ENCODE measurements around the gene TMEM125.

TMEM125 gene

DNA sequence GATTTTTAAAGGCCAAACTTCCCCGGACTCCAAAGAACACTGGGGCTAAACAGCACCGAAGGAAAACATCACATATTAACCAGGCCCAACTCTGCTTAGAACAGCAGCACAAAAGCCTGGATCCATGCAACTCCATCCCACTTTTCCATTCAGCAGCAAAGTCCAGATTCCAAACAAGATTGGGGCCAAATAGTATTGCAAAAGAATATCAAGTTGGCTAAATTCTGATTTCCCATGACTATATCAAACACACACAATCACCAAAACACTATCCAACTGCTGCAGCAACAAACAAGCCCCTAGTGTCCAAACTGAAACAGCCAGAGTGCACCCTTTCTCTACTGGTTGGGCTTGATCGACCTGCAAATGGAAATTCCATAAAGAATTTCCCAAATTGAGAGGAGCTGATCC is 19.4 kb upstream of the TMEM125 start:
- no peaks in the 10 kb centered on the region for H3K36me3 ChIP-seq (ENCODE audit: control insufficient read depth, low read depth, low read length)
- no peak overlapping the region for H3K9ac ChIP-seq (ENCODE audit: low read length)

DNA sequence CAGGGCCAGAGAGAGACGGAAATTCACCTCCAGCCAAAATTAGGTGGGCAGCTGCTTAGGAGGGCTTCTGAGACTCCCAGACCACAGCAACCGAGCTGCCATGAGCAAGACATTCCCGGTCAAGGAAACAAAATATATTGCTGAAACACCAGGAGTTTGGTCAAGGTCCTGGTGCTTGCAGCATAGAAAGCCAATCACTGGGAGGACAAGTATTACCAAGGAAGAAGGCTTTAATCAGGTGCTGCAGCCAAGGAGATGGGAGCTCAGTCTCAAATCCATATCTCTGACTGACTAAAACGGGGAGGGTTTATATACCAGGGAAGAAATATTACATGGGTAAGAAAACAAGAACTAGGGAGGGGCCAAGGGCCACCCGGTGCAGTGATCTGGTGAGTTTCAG is 18.8 kb upstream of the TMEM125 start:
- Histone ChIP-seq H3K27ac (ENCODE audit: low read length) (no peak overlapping the region), H3K9me3 (ENCODE audit: control insufficient read depth, low read depth, low read length) (peaks cover 13% of the 10 kb centered on the region), H3K4me1 (ENCODE audit: control insufficient read depth, low read depth, low read length) (no peaks in the 10 kb centered on the region), H3K27me3 (ENCODE audit: control insufficient read depth, insufficient read depth, low read length) (no peaks in the 10 kb centered on the region), H3K36me3 (ENCODE audit: control insufficient read depth, low read depth, low read length) (no peaks in the 10 kb centered on the region), H3K9ac (ENCODE audit: low read length) (no peak overlapping the region), H3K4me3 (ENCODE audit: low read length) (no peak overlapping the region)

More for the DNA sequence above, 19.4 kb upstream of the TMEM125 start:
- no peaks in the 10 kb centered on the region for H3K4me1 ChIP-seq (ENCODE audit: control insufficient read depth, low read depth, low read length)
- H3K27me3 ChIP-seq (ENCODE audit: control insufficient read depth, insufficient read depth, low read length) = no peaks in the 10 kb centered on the region
- peaks cover 18% of the 10 kb centered on the region for H3K9me3 ChIP-seq (ENCODE audit: control insufficient read depth, low read depth, low read length)
- no peak overlapping the region for H3K27ac ChIP-seq (ENCODE audit: low read length)
- H3K4me3 ChIP-seq (ENCODE audit: low read length) = no peak overlapping the region

DNA sequence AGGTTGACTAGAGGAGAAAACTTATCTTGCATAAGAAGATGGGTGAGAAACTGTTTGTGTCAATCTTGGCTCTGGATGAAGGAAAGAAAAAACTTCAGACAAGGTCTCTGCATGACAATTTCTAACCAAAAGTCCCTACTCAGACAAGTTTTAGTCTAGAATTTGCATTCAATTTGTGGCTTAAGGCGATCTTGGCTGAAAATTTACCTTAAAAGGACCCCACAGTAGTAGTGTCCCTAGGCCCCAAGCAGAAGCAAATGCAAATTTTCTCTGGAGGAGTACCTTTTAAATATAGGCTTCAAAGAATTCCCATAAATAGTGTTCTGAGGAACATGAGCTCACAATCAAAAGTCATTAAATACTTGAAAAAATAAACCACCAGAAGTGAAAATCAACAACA is 17.6 kb upstream of the TMEM125 start:
- no peak overlapping the region for H3K27ac ChIP-seq (ENCODE audit: low read length)
- peaks cover 2% of the 10 kb centered on the region for H3K9me3 ChIP-seq (ENCODE audit: control insufficient read depth, low read depth, low read length)
- no peak overlapping the region for H3K4me3 ChIP-seq (ENCODE audit: low read length)
- H3K9ac ChIP-seq (ENCODE audit: low read length) = no peak overlapping the region
- H3K36me3 ChIP-seq (ENCODE audit: control insufficient read depth, low read depth, low read length) = no peaks in the 10 kb centered on the region
- H3K27me3 ChIP-seq (ENCODE audit: control insufficient read depth, insufficient read depth, low read length) = no peaks in the 10 kb centered on the region
- no peaks in the 10 kb centered on the region for H3K4me1 ChIP-seq (ENCODE audit: control insufficient read depth, low read depth, low read length)

DNA sequence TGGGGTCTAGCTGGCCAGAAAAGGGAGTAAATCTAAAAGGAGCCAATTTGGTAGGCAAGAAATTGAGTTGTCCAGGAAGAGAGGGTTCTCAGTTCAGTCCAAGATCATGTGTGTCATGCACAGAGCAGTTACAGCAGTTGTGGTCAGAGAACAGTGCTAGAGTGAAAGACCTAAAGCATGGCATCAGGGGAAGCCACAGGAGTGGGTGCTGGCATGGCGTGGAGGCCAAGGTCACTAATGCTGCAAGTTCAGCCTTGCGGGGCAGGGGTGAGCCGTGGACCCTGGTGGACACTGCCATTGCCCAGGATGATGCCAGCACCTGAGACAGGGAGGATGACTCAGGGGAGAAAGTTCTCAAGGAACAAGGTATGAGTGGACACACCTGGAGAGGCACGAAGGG is 16.6 kb upstream of the TMEM125 start:
- H3K27me3 ChIP-seq (ENCODE audit: control insufficient read depth, insufficient read depth, low read length) = no peaks in the 10 kb centered on the region
- no peaks in the 10 kb centered on the region for H3K4me1 ChIP-seq (ENCODE audit: control insufficient read depth, low read depth, low read length)
- H3K9me3 ChIP-seq (ENCODE audit: control insufficient read depth, low read depth, low read length) = no peaks in the 10 kb centered on the region
- no peak overlapping the region for H3K4me3 ChIP-seq (ENCODE audit: low read length)
- H3K27ac ChIP-seq (ENCODE audit: low read length) = no peak overlapping the region
- no peaks in the 10 kb centered on the region for H3K36me3 ChIP-seq (ENCODE audit: control insufficient read depth, low read depth, low read length)
- H3K9ac ChIP-seq (ENCODE audit: low read length) = no peak overlapping the region

DNA sequence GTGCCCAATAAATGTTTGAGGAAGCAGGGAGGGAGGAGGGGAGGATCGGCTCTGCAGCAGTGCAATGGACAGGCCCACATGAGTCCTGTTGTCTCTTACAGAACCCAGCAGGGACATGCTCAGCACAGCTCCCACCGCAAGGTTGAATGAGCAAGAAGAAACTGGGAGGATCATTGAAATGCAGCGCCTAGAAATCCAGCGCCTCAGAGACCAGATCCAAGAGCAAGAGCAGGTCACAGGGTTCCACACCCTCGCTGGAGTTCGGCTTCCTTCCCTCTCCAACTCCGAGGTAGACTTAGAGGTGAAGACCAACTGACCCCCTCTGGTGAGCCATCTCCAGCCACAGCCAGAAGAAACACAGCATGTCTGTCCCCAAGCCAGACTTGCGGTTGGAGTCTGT is 15.9 kb upstream of the TMEM125 start:
- Histone ChIP-seq H3K9ac (ENCODE audit: low read length) (no peak overlapping the region), H3K4me3 (ENCODE audit: low read length) (no peak overlapping the region), H3K27ac (ENCODE audit: low read length) (no peak overlapping the region), H3K9me3 (ENCODE audit: control insufficient read depth, low read depth, low read length) (no peaks in the 10 kb centered on the region), H3K27me3 (ENCODE audit: control insufficient read depth, insufficient read depth, low read length) (no peaks in the 10 kb centered on the region), H3K36me3 (ENCODE audit: control insufficient read depth, low read depth, low read length) (no peaks in the 10 kb centered on the region), H3K4me1 (ENCODE audit: control insufficient read depth, low read depth, low read length) (no peaks in the 10 kb centered on the region)

DNA sequence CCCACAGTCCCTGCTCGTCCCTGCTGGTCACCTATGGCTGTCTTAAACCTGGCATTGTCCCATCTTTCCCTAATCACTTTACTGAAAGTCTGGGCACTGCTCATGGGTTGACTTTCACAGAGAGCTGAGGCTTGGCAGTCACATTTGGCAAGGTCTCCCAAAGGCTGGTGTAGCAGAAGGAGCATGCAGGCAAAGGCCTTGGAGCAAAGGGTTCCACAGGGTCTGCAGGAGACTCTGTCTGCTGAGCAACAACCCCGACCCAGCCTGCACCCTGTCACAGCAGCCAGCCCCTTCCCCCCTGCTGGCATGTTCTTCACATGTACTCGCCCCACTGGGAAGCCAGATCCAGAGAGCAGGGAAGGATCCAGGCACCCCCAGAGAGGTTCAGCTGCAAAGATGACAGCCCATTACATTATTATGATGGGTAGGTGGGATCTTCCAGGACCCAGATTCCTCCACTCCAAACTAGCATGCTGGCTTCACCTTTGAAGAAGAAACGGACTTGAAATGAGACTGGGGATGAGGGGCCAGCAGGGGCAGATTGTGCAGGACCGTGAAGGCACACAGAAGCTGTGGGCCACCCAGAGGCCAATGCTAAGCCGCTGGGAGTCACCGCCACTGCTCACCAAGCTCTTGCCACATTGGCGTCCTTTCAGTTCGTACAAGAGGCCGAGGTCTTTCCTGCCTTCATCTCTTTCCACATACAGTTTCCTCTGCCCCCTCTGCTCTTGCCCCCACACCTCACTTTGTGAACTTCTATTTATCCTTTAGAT is 14.2 kb upstream of the TMEM125 start:
- no peaks in the 10 kb centered on the region for H3K9me3 ChIP-seq (ENCODE audit: control insufficient read depth, low read depth, low read length)
- no peaks in the 10 kb centered on the region for H3K4me1 ChIP-seq (ENCODE audit: control insufficient read depth, low read depth, low read length)
- H3K36me3 ChIP-seq (ENCODE audit: control insufficient read depth, low read depth, low read length) = no peaks in the 10 kb centered on the region
- no peak overlapping the region for H3K4me3 ChIP-seq (ENCODE audit: low read length)
- H3K9ac ChIP-seq (ENCODE audit: low read length) = no peak overlapping the region
- H3K27ac ChIP-seq (ENCODE audit: low read length) = no peak overlapping the region
- no peaks in the 10 kb centered on the region for H3K27me3 ChIP-seq (ENCODE audit: control insufficient read depth, insufficient read depth, low read length)

DNA sequence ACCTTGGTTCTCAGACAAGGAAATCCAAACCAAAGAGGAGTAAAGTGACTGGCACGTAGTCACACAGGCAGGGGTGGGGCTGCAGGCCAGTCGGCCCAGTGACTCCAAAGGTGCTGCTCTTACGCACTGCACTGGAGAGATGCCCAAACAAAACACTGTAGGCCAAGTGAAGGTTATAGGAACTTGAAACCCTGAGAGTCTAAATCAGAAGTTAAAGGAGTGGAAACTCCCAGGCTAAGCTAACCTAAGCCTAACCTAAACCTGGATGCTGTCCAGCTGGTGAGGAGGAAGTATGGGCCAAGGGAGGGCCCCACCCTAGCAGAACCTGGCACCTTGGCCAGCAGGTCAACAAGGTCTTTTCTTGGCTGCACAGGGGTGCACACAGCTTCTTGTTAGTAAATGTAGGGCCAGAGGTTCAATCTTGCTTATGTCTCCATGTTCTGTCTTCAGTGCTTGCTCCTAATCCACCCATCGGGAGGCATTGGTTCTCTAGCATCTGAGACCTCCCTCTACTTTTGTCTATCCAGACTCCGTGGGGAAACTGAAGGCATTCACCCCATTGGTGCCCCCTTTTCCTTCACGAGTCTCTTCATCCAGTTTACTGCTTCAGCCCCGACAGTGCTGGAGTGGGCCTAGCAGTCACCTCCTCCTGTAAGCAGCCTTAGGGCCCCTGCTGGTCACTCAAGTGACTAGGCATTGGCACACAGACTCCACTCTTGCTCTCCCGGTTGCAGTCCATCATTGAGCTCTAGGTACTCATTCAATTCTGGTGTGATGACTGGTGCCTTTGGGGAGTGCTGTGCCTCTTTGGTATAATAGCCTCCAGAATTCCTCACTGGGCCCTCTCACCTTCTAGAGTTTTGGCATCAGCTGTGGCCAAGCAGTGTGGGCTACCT is 12.9 kb upstream of the TMEM125 start:
- no peaks in the 10 kb centered on the region for H3K27me3 ChIP-seq (ENCODE audit: control insufficient read depth, insufficient read depth, low read length)
- no peak overlapping the region for H3K9ac ChIP-seq (ENCODE audit: low read length)
- H3K4me3 ChIP-seq (ENCODE audit: low read length) = no peak overlapping the region
- no peaks in the 10 kb centered on the region for H3K4me1 ChIP-seq (ENCODE audit: control insufficient read depth, low read depth, low read length)
- H3K36me3 ChIP-seq (ENCODE audit: control insufficient read depth, low read depth, low read length) = no peaks in the 10 kb centered on the region
- H3K9me3 ChIP-seq (ENCODE audit: control insufficient read depth, low read depth, low read length) = peaks cover 6% of the 10 kb centered on the region
- no peak overlapping the region for H3K27ac ChIP-seq (ENCODE audit: low read length)

DNA sequence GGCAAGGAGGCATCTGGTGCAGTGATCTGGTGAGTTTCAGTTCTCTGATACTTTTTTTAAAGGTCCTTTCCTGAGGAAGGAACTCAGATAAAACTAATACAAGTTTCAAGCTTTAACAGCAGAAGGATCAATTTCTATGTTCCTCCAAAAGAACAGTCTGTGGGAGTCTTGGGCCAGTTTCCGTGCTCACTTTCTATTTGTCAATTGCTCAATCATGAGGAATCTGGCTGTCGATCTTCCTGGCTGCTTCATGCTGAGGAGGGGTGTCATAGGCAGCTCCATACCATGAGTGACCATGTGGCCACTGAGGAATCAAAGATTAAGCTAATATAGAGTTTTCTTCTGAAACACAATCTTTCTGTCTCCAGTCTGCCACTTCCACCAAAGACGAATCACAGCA is 11.4 kb upstream of the TMEM125 start:
- Histone ChIP-seq H3K4me3 (ENCODE audit: low read length) (no peak overlapping the region), H3K36me3 (ENCODE audit: control insufficient read depth, low read depth, low read length) (no peaks in the 10 kb centered on the region), H3K9ac (ENCODE audit: low read length) (no peak overlapping the region), H3K9me3 (ENCODE audit: control insufficient read depth, low read depth, low read length) (peaks cover 16% of the 10 kb centered on the region), H3K4me1 (ENCODE audit: control insufficient read depth, low read depth, low read length) (no peaks in the 10 kb centered on the region), H3K27ac (ENCODE audit: low read length) (no peak overlapping the region), H3K27me3 (ENCODE audit: control insufficient read depth, insufficient read depth, low read length) (no peaks in the 10 kb centered on the region)

DNA sequence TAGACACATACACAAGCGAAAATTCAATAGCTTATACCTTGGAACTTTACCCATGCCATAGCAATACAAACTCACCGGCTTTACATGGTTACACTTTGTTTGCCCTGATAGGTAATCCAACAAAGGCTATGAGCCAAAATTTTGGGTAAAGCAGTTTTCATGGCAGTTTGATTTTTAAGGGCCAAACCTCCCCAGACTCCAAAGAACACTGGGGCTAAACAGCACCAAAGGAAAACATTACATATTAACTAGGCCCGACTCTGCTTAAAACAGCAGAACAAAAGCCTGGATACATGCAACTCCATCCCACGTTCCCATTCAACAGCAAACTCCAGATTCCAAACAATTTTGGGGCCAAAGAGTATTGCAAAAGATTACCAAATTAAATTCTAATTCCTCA is 4.4 kb upstream of the TMEM125 start:
- Histone ChIP-seq H3K36me3 (ENCODE audit: control insufficient read depth, low read depth, low read length) (no peaks in the 10 kb centered on the region), H3K27me3 (ENCODE audit: control insufficient read depth, insufficient read depth, low read length) (no peaks in the 10 kb centered on the region), H3K9me3 (ENCODE audit: control insufficient read depth, low read depth, low read length) (peaks cover 24% of the 10 kb centered on the region), H3K27ac (ENCODE audit: low read length) (no peak overlapping the region), H3K4me1 (ENCODE audit: control insufficient read depth, low read depth, low read length) (peaks cover 9% of the 10 kb centered on the region), H3K9ac (ENCODE audit: low read length) (no peak overlapping the region), H3K4me3 (ENCODE audit: low read length) (no peak overlapping the region)

DNA sequence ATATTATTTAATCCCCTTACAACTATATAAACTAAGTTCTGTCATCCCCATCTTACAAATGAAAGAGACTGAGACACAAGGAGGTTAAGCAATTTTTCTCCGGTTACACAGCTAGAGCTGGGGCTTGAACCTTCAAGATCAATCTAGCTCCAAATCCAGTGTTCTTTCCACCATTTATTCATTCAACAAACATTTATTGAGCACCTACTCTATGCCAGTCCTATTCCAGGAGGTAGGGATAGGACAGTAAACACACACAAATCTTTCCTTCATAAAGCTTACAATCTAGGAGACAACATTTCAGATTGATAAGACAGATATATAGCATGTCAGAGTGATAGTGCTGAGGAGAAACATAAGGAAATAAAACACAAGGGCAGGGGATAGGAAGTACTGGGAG is 2.9 kb upstream of the TMEM125 start:
- Histone ChIP-seq H3K4me3 (ENCODE audit: low read length) (no peak overlapping the region), H3K27me3 (ENCODE audit: control insufficient read depth, insufficient read depth, low read length) (no peaks in the 10 kb centered on the region), H3K4me1 (ENCODE audit: control insufficient read depth, low read depth, low read length) (peaks cover 12% of the 10 kb centered on the region), H3K36me3 (ENCODE audit: control insufficient read depth, low read depth, low read length) (no peaks in the 10 kb centered on the region), H3K9me3 (ENCODE audit: control insufficient read depth, low read depth, low read length) (peaks cover 18% of the 10 kb centered on the region), H3K27ac (ENCODE audit: low read length) (no peak overlapping the region), H3K9ac (ENCODE audit: low read length) (no peak overlapping the region)

DNA sequence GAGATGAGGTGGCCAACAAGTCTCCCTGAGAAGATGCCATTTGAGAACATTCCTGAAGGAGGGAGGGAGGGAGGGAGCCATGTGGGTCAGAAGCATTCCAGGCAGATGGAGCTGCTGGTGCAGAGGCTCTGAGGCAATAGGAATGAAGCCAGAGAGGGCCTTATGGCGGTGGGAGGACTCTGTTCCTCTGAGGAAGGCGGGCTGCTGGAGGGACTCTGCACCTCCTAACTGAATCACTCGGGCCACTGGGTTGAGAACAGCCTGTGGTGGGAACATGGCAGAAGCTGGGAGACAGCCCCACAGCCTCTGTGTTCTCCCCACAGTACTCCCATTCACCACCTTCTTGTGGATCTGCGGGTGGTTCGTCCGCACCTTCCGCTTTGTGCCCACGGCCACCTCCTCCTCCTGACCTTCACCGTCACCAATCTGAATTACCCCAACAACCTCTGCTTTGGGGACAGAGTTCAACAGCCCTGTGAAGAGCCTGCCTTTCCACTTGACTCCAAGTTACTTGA is 2.4 kb upstream of the TMEM125 start:
- Histone ChIP-seq H3K36me3 (ENCODE audit: control insufficient read depth, low read depth, low read length) (no peaks in the 10 kb centered on the region), H3K9ac (ENCODE audit: low read length) (no peak overlapping the region), H3K4me3 (ENCODE audit: low read length) (no peak overlapping the region), H3K4me1 (ENCODE audit: control insufficient read depth, low read depth, low read length) (peaks cover 12% of the 10 kb centered on the region), H3K27me3 (ENCODE audit: control insufficient read depth, insufficient read depth, low read length) (no peaks in the 10 kb centered on the region), H3K9me3 (ENCODE audit: control insufficient read depth, low read depth, low read length) (peaks cover 15% of the 10 kb centered on the region), H3K27ac (ENCODE audit: low read length) (no peak overlapping the region)

Data from iPS-18a (cell line).